Measurements from ENCODE around the gene EPDR1. TPM values are rescaled to one million over a fixed set of nuclear protein-coding genes. Genes with fewer than 3 reads are reported as not detected.

EPDR1 gene
- total RNA-seq = not detected

DNA sequence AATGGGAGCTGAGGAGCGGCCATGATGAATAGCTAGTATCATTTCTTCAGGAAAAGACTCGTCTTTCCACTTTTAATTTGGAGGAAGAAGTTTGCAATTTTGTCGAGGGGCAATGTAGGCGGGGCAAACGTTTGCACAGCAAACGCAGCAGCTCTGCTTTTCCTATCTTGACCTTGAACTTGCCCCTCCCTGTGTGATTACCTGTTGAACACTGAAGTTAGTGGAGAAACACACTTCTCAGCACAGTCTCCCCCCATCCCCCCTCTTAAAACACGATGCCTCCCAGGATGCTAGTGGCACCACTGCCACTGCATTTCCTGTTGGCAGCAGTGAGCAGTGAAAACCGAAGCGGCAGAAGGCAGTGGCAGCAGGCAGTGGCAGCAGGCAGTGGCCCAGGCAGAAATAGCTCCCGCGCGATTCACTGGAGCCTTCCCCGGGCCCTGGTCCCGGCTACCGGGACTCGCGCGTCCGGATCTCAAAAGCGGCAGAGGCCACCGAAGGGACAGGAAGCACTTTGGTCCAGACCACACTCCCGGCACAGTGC, at the start of gene EPDR1:
Gene EPDR1, plus strand, starts transcription at position 336 of the 544 bp plus-strand sequence. CDS start 300 bp downstream, outside the sequence.
- DNase-seq = no peak

DNA sequence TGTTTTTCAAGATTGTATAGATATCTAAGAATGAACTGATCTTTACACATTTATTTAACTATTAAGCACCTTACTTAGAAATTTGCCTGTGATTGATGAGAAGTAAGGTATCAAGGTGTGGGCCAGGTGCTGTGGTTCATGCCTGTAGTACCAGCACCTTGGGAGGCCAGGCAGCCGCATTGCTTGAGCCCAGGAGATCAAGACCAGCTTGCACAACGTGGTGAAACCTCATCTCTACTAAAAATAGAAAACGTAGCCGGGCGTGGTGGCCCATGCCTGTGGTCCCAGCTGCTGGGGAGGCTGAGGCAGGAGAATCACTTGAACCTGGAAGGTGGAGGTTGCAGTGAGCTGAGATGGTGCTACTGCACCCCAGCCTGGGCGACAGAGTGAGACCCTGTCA, 38.4 kb upstream of the EPDR1 start:
- no peak for DNase-seq

DNA sequence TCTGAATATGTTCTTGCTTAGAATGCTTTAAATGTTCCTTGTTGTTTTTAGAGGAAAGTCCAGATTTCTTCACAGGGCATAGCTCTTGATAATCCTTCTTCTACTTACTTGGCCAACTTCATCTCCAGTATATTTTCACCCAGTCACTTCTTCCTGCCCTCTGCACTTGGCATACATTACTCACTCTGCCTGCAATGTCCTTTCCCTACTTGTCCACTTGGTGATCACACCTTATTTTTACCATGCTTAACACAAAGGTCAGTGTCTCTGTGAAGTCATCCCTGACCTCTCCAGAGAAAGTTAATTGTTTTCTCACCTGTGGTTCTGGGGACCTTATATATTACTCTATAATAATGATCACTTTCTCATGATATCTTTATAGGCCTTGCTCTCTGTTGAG, 27.1 kb upstream of the EPDR1 start:
- DNase-seq = no peak

DNA sequence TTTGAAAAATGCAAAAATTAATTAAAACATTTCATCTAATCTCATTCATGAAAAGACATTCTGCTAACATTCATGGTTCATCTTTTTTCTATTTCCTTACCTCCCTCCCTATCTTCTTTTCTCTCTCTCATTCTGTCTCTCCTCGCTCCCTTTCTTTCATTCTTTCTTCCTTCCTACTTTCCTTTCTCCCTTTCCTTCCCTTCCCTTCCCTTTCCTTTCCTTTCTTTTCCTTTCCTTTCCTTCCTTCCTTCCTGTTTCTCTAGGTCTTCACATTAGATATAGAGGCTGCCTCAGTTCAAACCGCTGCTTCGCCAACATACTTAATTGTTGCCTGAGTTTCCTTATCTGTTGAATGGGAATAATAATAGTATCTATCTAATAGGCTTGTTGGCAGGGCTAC, 25.8 kb upstream of the EPDR1 start:
- DNase-seq = no peak

DNA sequence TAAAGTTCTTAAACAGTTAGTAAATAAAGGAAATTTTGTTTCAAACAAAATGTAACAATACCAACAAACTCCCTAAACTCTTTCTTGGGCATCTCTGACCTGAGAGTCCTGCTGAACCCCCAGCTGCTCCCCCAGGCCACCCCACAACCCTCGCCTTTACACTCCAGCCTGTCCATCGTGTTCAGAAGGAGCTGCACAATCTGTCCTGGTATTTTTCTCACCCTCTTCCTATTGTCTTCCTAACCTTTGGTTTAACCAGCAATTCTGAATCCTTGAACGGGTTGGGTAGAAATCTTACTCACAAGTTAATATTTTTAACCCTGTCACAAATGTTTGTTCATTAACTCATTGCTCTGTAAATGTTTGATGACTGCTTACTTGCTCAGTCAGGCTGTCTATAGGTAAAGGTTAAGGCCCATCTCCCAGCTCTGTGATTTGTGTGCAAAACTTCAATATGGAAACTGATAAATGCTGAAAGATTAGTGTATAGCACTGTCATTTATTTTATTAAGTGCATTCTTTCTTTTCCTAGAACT, 20.7 kb upstream of the EPDR1 start:
- DNase-seq = no peak

DNA sequence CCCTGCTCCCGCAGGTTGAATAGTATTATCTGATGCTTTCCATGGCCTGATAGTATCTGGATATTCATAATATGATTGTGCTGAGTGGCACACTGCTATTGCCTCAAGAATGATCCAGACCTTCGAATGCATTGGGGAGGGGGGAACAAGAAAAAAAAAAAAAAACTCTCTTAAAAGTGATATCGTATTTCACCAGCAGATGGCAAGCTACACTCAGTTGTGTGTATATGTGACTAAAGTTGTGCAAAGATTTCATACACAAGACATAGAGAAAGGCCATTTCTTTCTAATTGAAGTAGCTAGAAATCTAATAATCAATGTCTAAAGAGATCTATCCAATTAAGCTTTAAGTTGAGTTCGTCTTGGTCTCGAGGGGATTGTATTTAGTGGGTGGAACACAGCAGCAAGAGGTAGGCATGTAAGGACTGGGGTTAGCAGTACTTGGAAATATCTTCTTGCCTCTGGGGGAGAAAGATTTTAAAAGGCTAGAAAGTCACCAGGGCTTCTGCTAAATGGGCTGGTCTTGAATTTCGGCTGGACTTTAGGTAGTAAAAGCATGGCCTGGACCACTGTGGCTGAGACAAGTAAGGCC, 19.1 kb upstream of the EPDR1 start:
- no peak for DNase-seq

DNA sequence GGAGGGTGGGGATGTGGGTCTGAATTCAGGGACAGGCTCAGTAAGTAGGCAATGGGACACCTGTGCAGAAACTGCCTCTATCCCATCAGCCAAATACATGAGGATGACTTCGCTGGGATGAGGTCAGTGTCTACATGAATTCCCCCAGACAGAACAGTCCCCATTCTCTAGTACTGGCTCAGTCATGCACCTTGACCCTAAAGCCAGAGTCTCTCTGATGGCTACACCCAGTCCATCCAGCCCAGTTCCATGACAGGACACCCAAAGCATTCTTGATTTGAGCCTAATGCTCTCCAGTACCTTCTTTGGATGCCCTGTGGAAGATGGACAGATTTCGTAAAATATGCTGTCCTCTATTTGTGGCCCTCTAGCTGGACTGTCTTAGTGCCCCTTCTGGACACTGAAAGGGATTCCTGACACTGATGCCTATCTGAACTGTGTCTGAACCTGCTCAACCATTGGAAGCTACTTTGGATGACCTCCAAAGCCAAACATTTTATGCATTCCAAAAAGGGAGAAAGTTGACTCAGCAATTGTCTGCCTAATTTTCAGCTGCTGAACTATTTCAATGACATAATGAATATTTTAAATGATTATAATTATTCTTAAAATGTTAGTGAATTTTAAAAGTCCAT, 18.4 kb upstream of the EPDR1 start:
- DNase-seq = no peak

DNA sequence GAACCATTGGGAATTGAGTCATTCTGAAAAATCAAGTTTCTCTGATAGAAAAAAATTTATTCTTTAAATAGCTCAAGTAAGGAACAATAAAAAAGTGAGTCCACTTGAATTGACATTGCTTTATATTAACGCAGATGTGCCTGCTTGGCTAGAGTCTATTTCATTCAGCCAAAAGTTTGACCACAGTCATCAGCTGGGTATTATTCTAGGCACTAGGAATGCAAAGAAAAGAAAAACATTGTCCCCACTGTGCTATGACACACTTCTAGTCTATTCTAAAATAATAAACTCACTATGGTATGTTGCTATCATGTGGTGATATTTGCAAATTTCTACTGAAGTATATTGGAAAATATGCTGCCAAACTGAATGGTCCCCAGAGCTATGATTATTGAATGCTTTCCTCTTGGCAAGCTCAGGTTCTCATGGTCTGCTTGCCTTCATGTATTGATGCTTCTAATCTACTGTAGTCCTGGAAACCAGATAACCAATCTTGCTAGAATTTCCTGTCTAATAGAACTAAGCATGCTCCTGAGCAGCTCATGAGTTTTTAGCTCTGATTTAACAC, 12.1 kb upstream of the EPDR1 start:
- no peak for DNase-seq

DNA sequence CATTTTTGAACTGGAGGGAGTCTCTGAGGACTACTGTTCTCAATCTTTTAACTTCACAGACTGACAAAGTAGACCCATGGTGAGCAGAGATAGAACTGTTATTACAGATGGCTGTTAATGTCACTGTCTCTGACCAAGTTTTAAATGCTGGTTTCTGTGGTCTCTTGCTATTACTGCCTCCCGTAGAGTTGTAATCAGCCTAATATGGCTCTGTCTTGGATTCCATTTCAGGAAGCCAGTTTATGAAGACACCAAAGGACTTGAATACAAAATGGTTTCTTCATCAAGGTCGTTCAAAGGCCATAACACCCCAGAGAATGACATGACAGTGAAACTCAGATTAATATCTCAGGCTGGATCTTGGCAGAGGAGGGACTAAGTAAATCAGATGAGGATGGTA, 7.7 kb upstream of the EPDR1 start:
- DNase-seq = no peak

DNA sequence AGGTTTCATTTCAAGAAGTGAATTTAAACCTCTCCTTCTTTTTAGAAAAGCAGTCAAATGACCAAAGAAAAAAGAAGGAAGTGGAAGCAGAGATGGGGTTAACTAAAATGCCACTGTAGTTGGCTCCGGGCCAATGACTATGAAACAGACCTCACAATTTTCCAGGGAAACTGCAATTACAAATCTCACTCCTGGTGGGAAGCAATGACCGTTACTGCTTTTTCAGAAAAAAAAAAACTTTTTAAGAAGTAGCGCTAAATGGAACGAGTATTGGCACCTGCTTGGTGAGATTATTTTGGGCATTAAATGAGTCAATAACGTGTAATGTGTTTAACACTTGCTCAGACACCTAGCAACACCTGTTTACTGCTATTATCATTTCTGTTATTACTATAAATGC, 5.0 kb upstream of the EPDR1 start:
- no peak for DNase-seq

DNA sequence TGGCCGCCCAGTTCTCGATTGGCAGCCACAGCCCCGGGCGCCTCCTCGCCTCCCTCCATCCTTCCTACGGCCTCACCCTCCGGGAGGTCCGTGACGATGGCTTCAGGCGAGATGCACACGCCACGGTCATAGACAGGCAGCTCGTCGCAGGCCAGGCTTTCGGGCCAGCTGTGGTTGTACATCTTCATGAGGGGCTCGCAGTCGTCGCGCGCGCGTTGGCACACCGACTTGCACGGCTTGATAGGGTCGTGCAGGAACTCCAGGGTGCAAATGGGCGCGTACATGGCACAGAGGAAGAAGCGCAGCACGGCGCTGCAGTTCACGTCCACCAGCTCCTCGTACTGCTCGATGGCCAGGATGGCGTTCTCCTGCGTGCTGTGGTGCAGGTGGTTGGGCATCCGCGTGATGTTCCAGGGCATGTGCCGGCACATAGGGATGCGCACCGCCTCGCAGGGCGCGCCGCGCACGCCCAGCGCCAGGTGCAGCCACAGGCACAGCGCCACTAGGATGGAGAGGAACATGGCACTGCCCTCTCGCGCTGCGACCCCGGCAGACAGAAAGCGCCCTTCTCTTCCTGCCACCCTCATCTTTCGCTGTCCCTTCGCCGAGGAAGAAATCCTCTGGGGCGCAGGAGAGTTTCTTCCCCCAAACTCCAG, 4.3 kb upstream of the EPDR1 start:
- no peak for DNase-seq

DNA sequence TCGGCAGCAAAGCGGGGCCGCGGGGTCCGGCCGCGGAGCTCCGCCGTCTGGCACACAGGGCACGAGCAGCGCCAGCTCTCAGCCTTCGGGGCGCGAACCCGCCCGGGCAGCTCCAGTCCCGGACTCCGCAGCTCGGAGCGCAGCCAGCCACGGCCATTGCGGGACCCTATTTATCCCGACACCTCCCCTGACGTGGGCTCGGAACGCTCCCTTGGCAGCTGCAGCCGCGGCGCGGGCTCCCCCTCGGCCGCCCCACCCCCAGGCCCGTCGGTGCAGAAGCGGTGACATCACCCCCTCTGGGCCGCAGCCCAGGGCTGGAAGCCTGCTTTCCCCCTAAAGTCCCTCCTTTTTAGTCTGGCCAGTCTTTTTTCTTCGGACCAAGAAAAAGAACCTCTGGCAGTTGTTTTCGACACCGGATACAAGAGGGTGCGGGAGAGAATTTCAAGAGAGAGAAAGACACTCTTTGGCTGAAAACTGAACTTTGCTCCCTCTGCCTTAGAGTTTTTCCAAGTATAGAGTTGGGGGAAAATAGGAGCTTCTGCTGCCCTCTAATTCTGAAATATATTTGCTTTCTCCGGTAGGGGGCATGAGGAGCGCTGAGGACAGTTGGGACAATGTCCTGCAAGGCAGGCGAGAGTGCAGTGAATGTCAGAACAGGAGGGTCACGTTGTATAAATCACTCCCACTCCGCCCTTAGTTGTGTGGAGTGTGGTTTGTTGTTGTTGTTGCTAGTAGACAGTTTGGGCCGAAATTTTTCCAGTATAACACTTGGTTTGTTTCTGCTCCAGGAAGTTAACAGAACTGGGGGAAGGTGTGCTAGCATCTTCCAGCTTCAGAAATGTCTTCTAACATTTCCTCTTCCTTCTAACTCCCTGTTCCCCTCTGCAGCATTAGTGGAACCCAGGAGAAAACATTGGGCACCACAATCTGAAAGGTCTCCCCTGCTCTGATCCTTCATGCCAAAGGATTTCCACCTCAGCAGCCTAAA, 3.5 kb upstream of the EPDR1 start, which contains the start of gene SFRP4:
Gene SFRP4, minus strand, starts transcription at position 145 of the 988 bp plus-strand sequence. CDS start 280 bp downstream, outside the sequence.
- no peak for DNase-seq

DNA sequence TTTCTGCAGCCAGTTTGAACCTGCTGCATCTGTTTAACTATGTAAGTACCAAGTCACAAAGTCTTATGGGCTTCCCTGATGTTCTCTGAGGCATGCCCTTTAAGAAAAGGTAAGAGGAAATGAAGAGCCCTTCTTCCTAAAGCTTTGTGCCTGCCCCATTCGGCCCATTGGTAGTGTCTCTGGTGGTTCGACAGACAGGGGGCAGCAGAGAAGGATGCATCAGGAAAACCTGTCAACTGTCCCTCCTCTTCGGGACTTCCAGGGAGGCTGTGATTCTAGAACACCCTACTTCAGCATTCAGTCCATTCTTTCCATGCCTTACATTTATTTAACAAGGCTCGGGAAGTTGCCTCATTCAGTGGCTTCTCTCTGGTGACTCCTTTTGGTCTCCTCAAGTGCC, 1.9 kb upstream of the EPDR1 start:
- no peak for DNase-seq

DNA sequence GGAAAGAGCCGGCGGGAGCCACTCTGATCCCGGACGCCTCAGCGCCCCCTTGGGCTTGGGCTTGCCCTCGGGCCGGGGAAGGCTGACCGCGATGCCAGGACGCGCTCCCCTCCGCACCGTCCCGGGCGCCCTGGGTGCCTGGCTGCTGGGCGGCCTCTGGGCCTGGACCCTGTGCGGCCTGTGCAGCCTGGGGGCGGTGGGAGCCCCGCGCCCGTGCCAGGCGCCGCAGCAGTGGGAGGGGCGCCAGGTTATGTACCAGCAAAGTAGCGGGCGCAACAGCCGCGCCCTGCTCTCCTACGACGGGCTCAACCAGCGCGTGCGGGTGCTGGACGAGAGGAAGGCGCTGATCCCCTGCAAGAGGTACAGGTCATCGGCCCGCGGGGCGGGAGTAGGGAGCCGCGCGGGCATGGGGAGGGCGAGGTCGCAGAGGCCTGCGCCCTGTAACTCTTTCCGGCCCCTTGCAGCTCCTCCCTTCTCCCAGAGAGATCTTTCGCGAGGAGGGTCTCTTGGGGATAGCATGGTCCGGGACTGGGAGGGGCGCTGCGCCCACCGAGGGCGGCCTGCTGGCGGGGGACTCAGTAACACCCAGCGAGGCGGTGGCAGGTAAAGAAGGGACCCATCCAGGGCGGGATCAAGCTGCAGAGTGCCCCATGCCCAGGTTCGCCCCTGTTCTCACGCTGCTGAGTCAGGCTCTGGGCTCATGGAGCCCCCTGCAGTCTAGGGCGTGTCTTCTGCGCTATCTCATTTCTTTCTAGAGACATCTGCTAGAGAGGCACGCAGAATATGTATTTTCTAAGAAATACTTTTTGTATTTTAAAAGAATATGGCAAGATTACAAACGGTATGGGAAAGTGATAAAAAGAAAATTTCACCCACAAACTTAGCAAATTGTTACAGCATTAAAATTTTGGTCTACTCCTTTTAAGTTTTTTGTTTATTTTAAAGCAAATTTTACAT, 687 bp downstream of the EPDR1 start:
- no peak for DNase-seq

DNA sequence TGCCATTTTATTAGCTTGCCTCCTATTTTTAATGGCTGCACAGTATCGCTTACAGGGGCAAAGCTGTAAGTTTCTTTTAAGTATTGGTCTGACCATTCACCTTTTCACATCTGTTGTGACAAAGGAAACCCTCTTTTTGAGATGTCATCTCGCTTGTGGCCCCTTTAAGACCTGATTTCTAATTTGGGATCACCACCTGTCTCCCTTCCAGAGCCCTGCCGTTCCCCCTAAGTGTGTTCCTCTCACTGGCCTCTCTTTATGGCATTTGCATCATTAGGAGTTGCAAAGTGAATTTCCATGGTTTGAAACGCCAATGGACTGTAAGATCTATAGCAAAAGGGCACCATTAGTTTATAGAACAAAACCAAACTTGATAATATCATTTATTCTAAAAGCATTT, 1.4 kb downstream of the EPDR1 start:
- no peak for DNase-seq

DNA sequence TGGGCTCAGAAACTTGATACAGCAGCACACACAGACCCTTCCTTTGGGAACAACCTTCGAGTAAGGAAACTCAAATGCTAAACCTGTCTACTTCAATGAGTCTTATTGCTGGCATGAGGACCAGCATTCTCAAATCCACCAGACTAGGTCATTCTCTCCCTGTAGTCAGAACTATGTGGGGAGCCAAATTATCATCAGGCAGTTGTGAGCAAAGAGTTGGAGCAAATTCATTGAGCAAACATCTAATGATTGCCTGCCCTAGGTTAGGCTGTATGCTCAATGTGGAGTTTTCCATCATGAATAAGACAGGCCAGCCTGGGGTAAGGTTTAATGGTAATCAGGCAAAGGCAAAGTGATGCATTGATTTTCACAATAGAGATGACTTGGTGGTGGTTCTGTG, 3.6 kb downstream of the EPDR1 start:
- no peak for DNase-seq

DNA sequence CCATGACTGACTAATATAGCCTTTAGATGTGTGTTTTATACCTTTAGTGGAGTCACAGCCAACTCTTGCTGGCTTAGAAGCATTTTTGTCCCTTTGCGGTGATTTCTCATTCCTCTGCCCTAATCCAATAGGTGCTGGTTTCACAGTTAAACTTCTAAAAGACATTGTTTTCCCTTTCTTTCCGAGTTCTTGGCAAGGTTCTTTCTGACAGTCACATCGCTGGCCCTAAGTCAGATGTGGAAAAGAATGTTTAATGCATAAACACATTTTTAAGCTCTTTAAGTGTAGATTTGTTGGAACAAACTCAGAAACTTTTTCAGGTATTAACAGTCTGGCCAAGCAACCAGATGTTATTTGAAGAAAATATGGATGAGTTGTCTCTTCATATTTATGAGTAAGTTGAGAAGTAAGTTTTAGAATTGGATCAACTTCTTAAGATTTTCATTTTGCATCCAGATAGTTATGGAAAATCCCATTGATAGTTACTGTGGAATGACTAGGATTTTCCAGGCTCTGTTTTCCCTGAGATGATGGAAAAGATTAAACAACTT, 4.1 kb downstream of the EPDR1 start:
- no peak for DNase-seq

DNA sequence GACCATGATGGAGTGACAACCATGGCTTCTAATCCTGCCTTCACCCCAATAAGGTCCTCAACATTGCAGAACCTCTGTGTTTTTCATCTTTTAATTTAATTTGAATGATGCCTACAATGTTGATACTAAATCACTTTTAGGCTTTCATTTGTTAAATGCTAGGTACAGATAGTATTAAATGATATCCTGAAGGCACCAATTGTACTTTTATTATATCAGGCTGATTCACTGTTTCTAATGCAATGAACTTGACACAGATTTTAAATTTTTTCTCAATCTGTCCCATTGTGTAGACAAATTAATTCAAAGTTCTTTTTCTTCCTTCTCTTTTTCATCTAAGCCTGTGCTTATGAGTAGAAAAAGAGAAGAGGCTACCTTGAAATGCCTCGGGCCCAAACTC, 5.2 kb downstream of the EPDR1 start:
- no peak for DNase-seq

DNA sequence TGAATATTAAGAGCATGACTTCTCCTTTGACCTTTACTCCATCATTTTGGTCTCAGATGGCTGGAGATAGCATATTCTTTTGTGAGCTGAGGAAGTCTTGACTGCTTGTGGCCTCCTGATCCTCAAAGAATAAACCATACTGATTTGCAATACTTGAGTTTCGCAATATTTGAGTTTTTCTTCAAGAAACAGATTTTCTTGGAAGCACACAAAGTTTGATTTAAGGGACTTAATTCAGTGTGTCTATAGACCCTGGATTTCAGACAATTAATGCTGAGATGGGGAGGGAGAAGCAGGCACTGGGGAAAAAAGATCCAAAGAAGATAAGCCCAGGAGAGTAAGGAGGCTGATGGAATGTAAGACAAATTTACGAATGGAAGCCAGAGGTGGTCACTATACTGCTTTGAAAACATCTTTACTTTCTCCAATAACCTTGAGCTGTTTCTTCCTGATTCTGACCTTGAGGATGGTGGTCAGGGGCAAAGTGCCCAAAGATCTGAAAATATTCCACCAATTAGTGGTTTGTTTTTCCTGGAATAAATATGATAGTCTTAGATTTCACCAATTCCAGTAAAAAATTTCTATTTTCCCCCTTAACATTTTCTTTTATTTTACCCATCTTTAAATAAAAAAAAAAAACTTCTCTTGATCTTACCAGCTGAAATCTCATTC, 7.5 kb downstream of the EPDR1 start:
- DNase-seq = no peak

DNA sequence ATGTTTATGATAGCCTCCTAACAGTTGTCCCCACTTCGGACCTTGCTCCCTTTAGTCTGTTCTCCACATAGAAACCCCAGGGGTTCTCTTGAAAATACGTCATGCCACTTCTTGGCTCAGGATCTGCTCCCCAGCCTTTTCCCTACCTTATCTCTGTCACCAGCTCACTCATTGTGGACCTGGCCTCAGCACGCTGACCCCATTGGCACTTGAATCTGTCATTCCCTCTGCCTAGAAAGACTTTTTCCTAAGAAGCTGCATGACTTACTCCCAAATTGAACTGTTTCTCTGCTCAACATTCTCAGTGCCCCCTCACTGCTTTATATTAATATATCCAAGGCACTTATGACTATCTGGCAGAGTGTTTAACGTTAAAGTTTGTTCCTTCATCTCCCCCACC, 8.4 kb downstream of the EPDR1 start:
- DNase-seq = no peak

Data from effector CD4-positive, alpha-beta T cell (primary cell).